HG02678 (cell line): Measurements from ENCODE around the gene MYLK2.

Experiments
- ATAC-seq: cut with Tn5 transposase; IDR thresholded peaks from one replicate; pipeline ENCODE4 v1.9.1; 2021; ENCODE audit warnings: mild to moderate bottlenecking, moderate library complexity; ENCODE audit not compliant: unreplicated experiment

The MYLK2 gene

DNA sequence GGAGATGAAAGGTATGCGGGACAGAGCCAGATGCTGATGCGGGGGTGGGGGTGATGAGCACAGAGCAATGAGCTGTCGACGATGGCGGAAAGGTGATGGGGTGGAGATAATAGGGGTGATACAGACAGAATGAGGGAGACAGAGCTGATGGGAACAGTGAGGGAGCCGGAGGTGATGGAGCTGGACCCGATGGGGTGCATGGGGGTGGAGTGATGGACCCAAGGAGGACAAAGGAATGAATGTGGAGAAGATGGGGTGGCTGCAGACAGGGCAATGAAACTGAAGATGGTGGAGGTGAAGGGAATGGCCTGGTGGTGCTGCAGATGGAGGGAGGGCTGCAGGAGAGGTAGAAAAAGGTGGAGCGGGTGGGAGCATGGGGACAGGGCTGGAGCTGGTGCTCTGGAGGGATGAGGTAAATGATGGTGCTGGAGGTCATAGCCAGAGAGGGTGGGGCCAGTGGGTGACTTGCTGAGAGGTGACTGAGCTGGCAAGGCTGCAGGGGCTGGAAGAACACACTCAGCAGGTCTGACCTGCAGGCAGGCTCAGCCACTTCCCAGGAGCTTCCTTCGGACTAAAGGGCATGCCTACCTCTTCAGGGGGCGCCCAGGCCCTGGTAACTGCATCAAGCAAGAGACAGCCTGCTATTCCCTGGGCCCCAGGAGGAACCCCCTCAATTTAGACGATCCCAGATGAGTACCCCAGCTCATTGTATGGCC, 32.2 kb downstream of the MYLK2 start:
- no peak for ATAC-seq

DNA sequence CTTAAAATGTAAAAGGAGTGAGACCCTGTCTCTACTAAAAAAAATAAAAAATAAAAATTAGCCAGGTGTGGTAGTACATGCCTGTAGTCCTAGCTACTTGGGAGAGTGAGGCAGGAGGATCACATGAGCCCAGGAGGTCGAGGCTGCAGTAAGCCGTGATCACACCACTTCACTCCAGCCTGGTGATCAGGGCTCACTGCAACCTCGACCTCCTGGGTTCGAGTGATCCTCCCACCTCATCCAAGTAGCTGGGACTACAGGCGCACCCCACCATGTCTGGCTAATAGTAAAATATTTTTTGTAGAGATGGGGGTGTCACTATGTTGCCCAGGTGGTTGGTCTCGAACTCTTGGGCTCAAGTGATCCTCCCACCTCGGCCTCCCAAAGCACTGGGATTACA, 34.3 kb downstream of the MYLK2 start:
- ATAC-seq: no peak

DNA sequence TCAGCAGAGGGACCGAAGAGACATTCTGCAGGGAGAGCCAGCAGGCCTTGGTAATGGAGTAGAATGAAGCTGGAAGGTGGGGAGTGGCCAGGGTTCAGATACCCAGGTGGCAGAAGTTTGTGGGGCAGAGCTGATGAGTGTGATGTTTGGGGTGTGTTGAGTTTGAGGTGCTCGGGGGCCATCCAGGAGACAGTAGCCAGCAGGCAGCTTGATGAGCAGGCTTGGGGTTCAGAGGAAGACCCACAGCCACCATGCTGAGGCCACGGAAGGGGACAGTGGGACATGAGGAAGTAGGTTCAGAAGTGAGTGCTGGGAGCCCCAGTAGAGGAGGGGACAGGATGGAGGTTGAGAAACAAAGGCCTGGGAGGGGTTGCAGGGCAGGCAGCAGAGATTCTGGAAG, 37.4 kb downstream of the MYLK2 start:
- ATAC-seq: no peak

DNA sequence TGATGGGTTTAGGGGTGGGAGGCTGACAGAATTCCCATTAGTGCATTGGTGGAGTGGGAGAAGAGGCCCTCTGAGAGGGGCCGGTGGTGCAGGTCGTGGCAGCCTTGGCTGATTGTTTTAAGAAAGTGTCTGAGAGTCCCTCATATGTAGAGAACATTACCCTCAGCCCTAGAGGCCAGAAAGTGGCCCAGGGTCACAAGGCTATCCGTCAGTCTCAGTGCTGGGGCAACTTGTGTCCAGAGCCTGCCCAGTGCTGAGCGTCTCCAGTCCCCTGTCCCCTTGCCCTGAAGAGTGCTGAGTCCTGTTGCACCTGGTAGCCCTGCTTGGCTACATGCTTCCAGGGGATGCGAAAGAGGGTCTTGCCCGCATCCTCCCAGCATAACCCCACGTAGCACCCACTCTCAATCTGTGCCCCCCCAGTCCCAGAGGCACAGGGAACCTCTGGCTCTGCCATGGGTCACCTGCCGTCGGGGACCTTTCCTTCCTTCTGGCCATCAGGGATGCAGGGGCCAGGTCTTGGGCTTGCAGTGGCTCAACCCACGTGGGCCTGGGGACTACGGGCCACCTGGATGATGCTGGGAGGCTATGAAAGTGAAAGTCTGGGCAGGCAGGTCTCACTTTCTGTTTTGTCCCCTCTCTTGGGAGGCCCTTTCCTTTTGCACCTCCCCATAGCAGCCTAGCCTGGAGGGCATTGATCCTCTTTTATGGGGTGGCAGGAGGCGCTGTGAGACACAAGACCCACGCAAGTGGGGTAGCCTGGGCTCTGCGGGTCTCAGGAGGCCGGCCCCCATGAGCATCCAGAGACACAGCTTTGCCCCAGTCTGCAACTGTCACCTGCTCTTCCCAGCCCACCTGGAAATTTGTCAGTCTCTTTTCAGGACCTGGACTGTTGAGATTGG, 39.0 kb downstream of the MYLK2 start:
- no peak for ATAC-seq

DNA sequence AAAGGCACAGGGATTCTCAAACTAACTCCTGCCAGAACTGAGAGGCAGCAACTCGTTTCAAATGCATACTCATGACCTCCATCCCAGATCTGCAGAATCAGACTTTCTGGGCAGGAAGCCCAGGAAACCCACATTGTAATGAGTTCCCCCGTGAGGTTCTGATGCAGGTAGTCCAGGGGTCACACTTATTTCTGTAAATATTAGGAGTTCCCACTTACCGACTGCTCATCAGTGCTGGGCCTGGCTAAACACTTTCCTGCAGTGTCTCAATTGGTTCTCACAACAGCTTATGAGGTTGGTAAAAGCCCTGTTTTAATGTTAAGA, 39.6 kb downstream of the MYLK2 start:
- ATAC-seq: no peak

DNA sequence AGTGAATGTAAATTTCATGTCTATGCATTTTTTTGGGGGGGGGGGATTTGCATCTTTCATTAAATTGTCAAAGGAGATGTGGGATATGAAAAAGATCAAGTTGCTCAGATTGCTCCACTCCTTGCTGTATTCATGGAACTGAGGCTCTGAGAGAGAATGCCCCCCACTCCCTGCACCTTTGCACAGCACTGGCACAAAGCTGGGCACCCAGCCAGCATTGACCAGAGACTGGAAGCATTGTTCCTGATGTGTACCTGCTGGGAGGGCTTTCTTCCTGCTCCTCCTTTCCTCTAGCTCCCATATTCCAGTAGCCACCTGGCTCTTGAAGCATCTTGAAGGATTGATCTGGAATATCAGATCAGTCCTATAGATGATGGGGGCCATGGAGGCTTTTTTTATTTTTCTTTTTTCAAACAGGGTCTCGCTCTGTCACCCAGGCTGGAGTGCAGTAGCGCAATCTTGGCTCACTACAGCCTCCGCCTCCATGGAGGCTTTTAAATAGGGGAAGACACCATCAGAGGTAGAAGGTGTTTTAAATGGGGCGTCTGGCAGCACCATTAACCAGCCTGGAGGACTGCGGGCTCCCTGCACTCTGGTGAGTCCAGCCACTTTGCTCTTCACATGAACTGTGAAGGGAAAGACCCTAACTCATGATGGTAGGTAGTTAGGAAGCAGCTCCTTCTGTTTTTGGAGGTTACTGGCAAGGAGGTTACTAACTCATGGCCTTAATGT, 40.3 kb downstream of the MYLK2 start:
- ATAC-seq: no peak

DNA sequence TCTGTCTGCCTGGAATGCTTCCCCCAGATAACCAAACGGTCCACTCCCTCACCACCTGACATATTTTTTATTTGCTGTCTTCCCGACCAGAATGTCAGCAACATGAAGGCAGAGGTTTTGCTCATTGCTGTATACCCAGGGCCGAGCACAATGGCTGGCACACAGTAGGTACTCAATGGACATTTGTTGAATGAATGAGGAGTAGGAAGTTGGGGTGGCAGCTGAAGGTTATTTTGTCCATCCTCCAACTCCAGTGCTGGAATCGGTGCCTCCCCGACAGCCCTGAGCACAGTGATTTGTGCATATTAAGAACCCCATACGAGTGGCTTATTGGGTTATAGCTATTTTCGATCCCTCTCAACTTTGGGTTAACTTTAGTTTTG, 40.8 kb downstream of the MYLK2 start:
- no peak for ATAC-seq

DNA sequence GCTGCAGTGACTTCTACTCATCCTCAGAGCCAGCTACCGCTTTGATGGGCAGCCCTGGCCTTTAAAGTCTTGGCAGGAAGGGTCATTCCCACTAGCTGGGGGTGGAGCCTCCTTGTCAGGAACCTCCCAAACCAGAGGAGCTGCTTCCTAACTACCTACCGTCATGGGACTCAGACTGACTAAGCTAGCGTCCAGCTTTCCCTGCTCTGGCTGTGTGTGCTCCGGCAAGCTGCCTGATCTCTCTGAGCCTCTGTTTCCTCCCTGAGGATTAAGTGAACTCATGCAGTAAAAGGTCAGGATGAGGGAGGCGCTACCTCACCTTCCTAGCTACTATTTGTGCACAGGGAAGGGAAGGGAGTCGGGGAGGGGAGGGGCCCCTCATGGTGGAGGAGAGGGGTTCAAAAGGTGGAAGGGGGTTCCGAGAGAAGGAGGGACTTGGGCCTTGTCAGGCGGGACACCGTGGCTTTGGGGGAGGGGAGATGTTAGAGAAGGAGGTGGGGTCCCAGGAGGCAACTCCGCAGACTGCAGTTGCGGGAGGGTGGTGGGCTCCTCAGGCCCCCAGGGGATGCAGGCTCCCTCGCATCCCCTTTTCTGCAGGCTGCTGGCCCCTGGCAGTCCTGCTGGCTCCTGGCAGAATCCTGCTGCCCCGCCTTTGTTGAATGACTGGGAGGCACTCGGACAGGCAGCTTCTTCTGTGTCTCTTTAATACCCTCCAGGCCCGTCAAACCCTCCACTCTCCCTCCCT, 41.4 kb downstream of the MYLK2 start:
- ATAC-seq: no peak

DNA sequence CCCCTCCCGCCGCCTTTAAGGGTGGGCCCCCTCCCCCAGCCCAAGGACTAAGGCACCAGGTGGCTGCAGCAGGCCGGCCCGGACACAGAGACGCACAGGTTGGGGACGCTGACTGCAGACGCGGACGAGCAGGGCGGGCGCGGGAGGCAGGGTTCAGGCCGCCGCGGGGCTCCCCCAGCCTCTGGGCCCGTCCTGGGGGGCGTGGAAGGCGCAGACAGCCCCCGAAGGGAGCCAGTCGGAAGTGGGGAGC, 41.9 kb downstream of the MYLK2 start:
- ATAC-seq: peak; percentile 35

DNA sequence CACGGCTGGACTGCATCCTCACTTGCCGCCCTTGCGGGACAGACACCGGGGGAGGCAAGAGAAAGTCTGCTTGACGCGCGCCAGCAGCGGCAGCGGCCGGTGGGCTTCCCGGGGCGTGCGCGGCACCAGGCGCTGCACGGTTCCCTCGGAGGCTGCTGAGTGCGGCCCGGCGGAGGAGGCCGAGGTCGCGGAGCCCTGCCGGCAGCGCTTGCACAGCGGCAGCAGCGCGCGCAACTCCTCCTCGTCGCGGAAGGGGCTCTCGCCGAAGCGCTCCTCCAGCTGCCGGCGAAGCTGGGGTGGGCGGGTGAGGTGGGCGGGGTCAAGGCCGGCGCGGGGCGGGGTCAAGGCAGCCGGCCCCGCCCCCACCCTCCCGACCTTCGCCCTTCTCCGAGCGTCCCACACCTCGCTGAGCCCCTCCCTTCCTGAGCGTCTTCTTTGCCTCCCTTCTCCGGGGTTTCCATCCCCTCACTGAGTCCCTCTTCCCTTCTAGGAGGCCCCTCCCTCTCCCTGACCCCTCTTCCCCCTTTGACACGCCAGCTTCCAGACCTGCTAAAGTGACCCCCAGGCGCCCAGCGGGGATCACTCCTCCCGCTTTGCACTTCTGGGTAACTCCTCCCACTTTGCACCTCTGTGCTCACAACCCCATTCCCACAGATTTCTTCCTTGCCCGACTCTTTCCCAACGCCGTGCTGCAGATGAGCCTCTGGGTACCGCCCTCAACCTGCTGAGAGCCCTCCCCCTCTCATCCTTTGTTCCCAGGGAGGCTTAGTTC, 42.4 kb downstream of the MYLK2 start:
- peak; percentile 64 for ATAC-seq

DNA sequence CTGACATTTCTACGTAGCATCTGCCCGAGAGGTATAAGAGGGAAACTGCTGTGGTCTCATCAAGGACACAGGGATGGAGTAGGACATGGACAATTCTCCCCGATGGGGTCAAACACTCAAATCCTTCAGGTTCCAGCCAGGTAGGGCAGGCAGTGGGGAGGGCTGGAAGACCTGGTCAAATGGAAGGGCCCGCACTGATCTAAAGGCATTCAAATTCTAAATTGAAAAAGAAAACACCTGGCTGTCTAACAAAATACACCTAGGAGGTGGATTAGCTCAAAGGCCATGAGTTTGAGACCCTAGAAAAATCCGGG, 43.0 kb downstream of the MYLK2 start:
- ATAC-seq: no peak

DNA sequence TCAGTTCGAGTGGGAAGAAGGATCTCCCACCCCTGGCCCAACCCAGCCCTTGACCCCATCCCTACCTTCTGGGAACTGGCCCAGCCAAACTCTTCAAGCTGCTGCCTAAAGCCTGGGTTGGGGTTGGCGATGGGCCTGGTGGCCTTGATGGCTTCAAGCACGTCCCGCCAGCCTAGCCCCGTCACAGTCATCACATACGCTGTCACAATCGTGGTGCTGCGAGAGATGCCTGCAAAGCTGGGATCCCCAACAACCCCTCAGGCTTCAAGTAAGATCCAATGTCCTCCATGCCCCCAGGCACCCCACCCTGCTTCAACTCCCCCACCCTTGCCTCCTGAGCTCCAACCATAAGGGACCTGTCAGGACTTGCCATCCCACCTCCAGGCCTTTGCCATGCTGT, 43.4 kb downstream of the MYLK2 start:
- ATAC-seq: no peak

DNA sequence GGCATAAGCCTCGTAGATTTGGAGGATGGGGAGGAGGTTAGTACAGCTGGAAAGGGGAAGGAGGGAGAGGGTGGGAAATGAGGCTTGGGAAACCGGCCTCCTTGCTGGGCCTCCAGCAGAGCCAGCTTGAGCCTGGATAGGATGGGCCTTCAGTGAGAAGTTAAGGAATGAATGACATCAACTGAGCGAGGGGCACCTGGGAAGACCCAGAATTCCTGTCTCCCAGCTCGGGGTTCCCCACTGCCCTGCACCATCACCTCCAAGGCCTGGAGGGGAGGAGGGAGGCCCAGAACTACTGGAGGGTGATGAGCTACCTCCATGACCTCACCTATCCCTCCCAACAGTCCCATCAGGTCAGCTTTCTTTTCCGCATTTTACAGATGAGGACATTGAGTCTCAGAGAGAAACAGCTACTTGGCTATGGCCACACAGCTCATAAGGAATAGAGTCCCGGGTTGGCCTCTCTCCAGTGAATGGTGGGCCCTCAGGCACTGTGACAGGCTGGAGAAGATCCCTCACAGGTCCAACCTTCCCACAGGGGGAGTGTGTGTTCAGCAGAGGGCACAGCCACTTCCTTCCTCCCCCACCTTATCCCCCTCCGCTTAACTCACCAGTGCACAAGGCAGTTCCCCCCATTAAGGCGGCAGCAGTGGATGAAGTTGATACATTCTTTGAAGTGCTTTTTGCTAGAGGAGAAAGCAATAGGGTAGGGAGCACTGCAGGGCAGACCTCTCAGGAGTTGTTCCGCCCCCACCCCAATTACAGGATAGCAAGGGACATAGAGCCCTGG, 44.3 kb downstream of the MYLK2 start:
- ATAC-seq: no peak

DNA sequence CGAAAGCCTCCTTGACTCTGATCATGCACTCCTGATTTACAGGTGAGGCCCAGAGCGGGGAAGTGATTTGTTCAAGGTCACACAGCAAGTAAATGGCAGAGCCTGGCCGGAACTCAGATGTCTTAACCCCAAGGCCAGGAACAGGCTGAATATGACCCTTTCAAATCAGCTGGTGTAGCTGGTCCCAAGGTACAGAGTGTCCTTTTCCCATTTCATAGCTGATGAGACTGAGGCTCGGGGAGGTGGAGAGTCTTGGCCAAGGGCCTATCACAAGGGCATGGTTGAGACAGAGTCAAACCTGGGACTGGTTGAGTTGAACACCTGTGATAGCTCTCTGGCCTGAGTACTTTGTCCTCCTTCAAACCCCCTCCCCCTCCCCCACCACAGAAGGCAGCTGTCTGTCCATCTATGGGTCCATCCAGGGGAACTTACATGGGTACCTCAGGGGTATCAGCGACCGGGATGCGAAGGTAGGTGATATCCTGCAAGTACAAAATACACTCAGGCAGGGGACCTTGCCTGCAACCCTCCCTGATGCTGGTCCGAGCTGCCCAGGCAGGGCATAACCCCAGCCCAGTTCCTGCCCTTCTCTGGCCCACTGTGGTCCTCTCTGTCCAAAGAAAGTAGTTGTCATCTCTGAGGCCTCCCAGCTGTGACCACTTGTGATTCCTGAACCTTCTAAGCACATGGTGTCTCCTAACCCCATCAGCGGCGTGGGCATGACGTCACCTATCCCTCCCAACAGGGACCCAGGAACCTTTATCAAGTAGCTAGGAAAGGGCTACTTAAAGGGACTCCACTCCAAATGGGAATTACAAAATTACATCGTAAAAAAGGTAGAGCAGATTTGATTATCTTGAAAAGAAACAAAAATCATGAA, 45.6 kb downstream of the MYLK2 start:
- ATAC-seq: no peak

DNA sequence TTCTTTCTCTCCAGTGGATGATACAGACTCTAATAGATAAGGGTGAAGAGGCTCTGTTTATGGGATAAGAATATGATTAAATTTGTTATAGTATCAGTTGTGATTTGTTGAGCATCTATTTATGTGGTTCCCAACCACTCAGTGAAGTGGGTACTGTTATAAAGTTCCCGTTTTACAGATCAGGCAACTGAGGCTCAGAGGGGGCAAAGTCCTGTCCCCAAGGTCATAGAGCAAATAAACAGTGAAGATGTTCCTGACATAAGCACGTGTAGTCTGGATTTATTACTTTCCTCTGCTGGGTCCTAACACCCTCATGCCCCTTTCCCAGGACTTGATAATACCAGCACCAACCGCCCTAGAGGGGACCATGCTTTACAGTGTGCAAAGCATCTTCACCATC, 47.1 kb downstream of the MYLK2 start:
- no peak for ATAC-seq

DNA sequence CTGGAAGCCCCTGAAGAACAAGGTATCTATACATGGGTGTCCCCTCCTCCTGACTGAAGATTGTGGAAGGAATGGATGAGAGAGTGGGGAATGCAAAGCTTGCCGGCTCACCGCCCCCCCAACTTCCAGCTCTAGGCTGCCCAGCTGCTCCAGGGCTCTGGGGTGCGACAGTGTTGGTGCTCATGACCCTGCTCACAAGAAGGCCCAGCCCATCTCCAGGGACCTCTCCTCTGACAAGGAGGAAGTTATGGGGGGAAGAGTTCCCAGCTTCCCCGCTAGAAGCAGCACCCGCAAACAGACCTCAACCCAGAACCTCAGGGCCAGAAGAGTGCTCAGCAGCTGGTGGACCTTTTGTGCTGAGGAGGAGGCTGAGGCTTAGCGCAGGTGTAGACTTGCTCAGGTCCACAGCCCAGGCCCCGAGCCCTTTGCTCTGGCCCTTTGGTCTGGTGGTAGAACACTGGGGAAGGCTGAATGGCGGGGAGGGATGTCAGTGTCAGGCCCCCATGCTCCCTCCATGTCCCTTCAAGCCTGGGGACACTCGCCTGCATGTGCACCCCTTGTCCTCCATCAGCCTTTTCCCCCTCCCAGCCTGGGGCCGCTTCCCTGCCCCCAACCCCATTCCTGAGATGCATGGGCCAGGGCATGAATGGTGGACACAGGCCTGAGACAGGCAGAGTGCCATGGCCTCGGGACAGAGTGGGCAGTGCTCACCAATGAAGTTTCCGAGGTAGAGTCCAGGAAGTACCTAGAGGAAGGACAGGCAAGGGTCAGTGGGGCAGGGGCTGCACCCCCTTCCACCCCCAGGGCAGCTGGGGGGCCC, 49.9 kb downstream of the MYLK2 start:
- no peak for ATAC-seq

DNA sequence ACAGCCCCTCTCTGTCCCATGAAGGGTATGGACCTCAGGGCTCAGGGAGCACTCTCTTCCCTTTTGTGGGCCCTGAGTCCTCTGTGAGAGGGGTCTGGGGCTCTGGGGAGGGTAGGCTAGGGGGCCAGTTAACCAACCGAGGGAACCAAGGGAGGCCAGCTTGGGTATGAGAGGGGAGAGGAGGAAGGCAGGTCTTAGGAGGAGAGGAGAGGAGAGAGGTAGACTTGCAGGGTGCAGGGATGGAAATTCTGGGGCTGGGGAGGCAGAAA, 50.5 kb downstream of the MYLK2 start:
- ATAC-seq: no peak

DNA sequence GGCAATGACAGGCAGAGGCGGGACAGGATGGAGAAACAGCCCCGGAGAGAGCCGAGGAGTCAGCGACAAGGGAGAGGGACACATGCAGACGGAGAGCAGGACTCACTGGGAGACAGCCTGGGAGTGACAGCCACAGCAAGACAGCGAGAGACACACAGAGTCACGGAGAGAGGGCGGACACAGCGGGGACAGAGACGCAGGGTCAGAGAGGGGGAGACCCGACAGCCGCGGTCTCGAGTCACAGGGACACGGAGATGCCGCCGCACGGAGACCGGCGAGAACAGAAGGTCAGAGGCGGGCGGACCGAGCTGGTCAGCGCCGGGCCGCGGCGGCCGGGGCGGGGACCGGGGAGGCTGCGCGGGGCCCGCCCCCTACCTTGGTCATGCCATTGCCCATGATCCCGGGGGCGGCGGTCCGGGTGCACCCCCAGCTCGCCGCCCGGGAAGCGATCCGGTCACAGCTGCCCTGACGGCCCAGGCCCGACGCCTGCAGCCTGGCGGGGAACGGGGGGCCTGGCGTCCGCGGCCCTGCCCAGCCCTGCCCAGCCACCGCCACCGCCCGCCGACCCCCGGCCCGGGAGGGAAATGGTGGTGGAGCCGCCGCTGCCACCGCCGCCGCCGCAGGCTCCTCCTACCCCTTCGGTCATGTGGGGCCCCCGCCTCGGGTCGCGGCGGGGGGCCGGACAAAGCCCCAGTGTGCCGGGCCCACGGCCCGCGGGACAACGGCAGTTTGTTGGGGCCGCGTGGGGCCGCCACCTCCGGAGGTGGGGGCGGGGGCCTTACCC, 51.0 kb downstream of the MYLK2 start, which contains the start of the genes DUSP15 and TTLL9:
Gene DUSP15 (minus strand): TSS at position 586 of the 784 bp plus-strand sequence. CDS start 190 bp downstream, at position 396.
Gene TTLL9 (plus strand): TSS at position 693 of the 784 bp plus-strand sequence. CDS start 493 bp downstream, outside the sequence.
- peak; percentile 39 for ATAC-seq
